Spleen (tissue), 11 donors: Measurements from ENCODE around the gene IGFL1. TPM values are rescaled to one million over a fixed set of nuclear protein-coding genes. Genes with fewer than 3 reads are reported as not detected.
"Not testable (repeated sequence)": the region's sequence is repeated elsewhere in the genome, so short reads cannot be mapped to it uniquely, and the experiment has no call there.

Experiments
- DNase-seq: peaks from one replicate; pipeline ENCODE4 v3.0.0-alpha.2; 2020
- H3K27ac ChIP-seq, 8 donors: fragments of 200-600 bp; sonication (generic) in 7 of 8; 1 replicate in 4 of 8; 2 replicates in 4 of 8; pipeline versions ENCODE4 v1.5.0 to v1.8.0; 2016 to 2021; ENCODE audit warnings: inconsistent platforms in 4 of 8, mild to moderate bottlenecking in 4 of 8, moderate library complexity in 1 of 8
- H3K27me3 ChIP-seq, 7 donors: fragments of 200-600 bp; sonication (generic) in 6 of 7; replicated peaks in 1 of 7; 1 replicate in 4 of 7; 2 replicates in 3 of 7; pipeline versions ENCODE4 v1.5.0 to v1.8.0; 2016 to 2021; ENCODE audit warnings: inconsistent platforms in 3 of 7, mild to moderate bottlenecking in 1 of 7
- H3K36me3 ChIP-seq, 6 donors: fragments of 200-600 bp; sonication (generic) in 5 of 6; 1 replicate in 4 of 6; 2 replicates in 2 of 6; pipeline versions ENCODE4 v1.5.0 to v1.8.0; 2016 to 2021; ENCODE audit warnings: inconsistent platforms in 2 of 6
- H3K4me1 ChIP-seq, 6 donors: fragments of 200-600 bp; sonication (generic) in 5 of 6; 1 replicate in 3 of 6; 2 replicates in 3 of 6; pipeline versions ENCODE4 v1.5.0 to v1.8.0; 2016 to 2021; ENCODE audit warnings: inconsistent platforms in 3 of 6
- H3K4me3 ChIP-seq, 8 donors: fragments of 200-600 bp; sonication (generic) in 7 of 8; 1 replicate in 4 of 8; 2 replicates in 4 of 8; pipeline versions ENCODE4 v1.5.0 to v1.8.0; 2016 to 2021; ENCODE audit warnings: inconsistent platforms in 4 of 8, mild to moderate bottlenecking in 4 of 8, moderate library complexity in 2 of 8
- H3K9me3 ChIP-seq, 8 donors: fragments of 200-600 bp; sonication (generic) in 7 of 8; 1 replicate in 4 of 8; 2 replicates in 4 of 8; pipeline versions ENCODE4 v1.5.0 to v1.8.0; 2016 to 2021; ENCODE audit warnings: inconsistent platforms in 4 of 8
- CTCF ChIP-seq, 11 experiments: fragments of 200-600 bp in 7 of 11; fragments of 450-650 bp in 4 of 11; sonication (generic) in 4 of 11; IDR thresholded peaks in 8 of 11; conservative IDR thresholded peaks in 3 of 11; 1 replicate in 7 of 11; 2 replicates in 4 of 11; pipeline versions ENCODE4 v1.4.0 to v1.8.0; 2016 to 2021; ENCODE audit warnings: antibody characterized with exemption in 11 of 11, inconsistent platforms in 4 of 11, mild to moderate bottlenecking in 1 of 11
- POLR2A ChIP-seq, 3 donors: fragments of 450-650 bp; IDR thresholded peaks; one replicate each; pipeline ENCODE4 v1.5.1; 2017; ENCODE audit warnings: antibody characterized with exemption in 3 of 3, mild to moderate bottlenecking in 1 of 3
- POLR2AphosphoS5 ChIP-seq, 3 donors: sonication (generic); formaldehyde crosslinking; IDR thresholded peaks; one replicate each; pipeline ENCODE4 v1.5.1; 2017; ENCODE audit warnings: antibody characterized with exemption in 3 of 3
- WGBS, 5 donors: extraction: QIAGEN DNeasy Blood & Tissue Kit in 3 of 5; methylation state at CpG; one replicate each; pipeline versions ENCODE4 v1.1.5 to v1.1.7; 2013 to 2018; 5-methylcytosine and 5-hydroxymethylcytosine counted together
- intact Hi-C: fragments of 100-400 bp; cut with DNase I; formaldehyde crosslinking; loops from one replicate; pipeline ENCODE4 v1.15.0; 2023; ENCODE audit warnings: low total_unique reads
- polyA plus RNA-seq, 3 donors: library from polyadenylated mRNA; stranded (reverse); fragments of 200-250 nt; gene quantifications; one replicate each; pipeline ENCODE4 v1.2.1, GENCODE V29; 2013
- total RNA-seq, 7 donors: library from RNA; depleted of rRNA in 3 of 7; stranded (reverse); fragments of >200 nt in 3 of 7; fragmentation: NEBNext Ultra II Directional in 4 of 7; extraction: Animal tissue kit (Norgen Biotek cat#: 25700) in 4 of 7; gene quantifications; one replicate each; pipeline versions ENCODE4 v1.1.0 to v1.2.1, GENCODE V29; 2016 to 2021
- donor health status: healthy with polysubstance abuse.
- donor health status: DM: no; HTN: no; CAD: no; lungs with moderate emphysema.
- donor health status: DM: no; HTN: no; CAD: no.
- donor health status: Bipolar disorder and iron deficiency.
- donor health status: healthy.
- donor health status: DM: no; HTN: no; CAD: no.
- donor health status: DM: yes; HTN: yes; CAD: no.

Gene IGFL1
- total and polyA plus RNA-seq, 10 donors, result not detected

GRCh38 chr19:46191356-46191755 is 38.2 kb upstream of the IGFL1 start:
- Histone ChIP-seq H3K9me3 (no peaks in the 10 kb centered on the region), H3K36me3 (no peaks in the 10 kb centered on the region), H3K4me1 (peaks cover 0 to 14% (median 0%) of the 10 kb centered on the region in 6 donors), H3K4me3 (no peak overlapping the region), H3K27ac (no peak overlapping the region), H3K27me3 (peaks cover 0 to 80% (median 8%) of the 10 kb centered on the region in 7 donors)
- DNase-seq, result no peak
- TF ChIP-seq POLR2AphosphoS5 (IDR thresholded peaks at IDR 0.05), result no peak
- TF ChIP-seq POLR2A (IDR thresholded peaks at IDR 0.05), result no peak
- TF ChIP-seq CTCF (IDR thresholded peaks at IDR 0.05 in 8 of 11, conservative IDR thresholded peaks at IDR 0.05 in 3 of 11), result no peak
- WGBS, 5 donors, result 69 to 81% (median 75%) methylated on average over 4 of the region's 4 CpGs
- intact Hi-C loops, result loop anchor here (5.0 kb wide), 1 partner anchor 109 kb away; no protein-coding TSS in a partner anchor

GRCh38 chr19:46191972-46192371 is 37.6 kb upstream of the IGFL1 start:
- TF ChIP-seq CTCF (IDR thresholded peaks at IDR 0.05 in 8 of 11, conservative IDR thresholded peaks at IDR 0.05 in 3 of 11), result no peak
- TF ChIP-seq POLR2AphosphoS5 (IDR thresholded peaks at IDR 0.05), result no peak
- TF ChIP-seq POLR2A (IDR thresholded peaks at IDR 0.05), result no peak
- Histone ChIP-seq H3K27ac (no peak overlapping the region), H3K27me3 (peaks cover 0 to 86% (median 14%) of the 10 kb centered on the region in 7 donors), H3K9me3 (no peaks in the 10 kb centered on the region), H3K4me1 (peaks cover 0 to 14% (median 0%) of the 10 kb centered on the region in 6 donors), H3K36me3 (no peaks in the 10 kb centered on the region), H3K4me3 (no peak overlapping the region)
- WGBS, 5 donors, result 33 to 61% (median 40%) methylated on average over 3 of the region's 3 CpGs
- no peak for DNase-seq
- intact Hi-C loops, result loop anchor here (5.0 kb wide), 1 partner anchor 110 kb away; no protein-coding TSS in a partner anchor

- not testable (repeated sequence) for DNase-seq, H3K9me3 ChIP-seq, H3K4me3 ChIP-seq, H3K36me3 ChIP-seq
- Histone ChIP-seq H3K4me1 (peaks cover 0 to 14% (median 0%) of the 10 kb centered on the region in 6 donors), H3K27ac (peak overlapping the region in 3 of 8 donors; percentile 4 to 67 (median 64)), H3K27me3 (peaks cover 0 to 93% (median 15%) of the 10 kb centered on the region in 7 donors)
- WGBS, 5 donors, result 63 to 86% (median 67%) methylated on average over 5 of the region's 5 CpGs
- intact Hi-C loops, result loop anchor here (5.0 kb wide), 1 partner anchor 110 kb away; no protein-coding TSS in a partner anchor
These were observed 36.9 kb upstream of the IGFL1 start for GRCh38 chr19:46192626-46192991.

GRCh38 chr19:46192992-46193650 is 36.4 kb upstream of the IGFL1 start:
- peaks cover 0 to 14% (median 0%) of the 10 kb centered on the region in 6 donors for H3K4me1 ChIP-seq
- TF ChIP-seq POLR2A (IDR thresholded peaks at IDR 0.05), result no peak
- no peak for TF ChIP-seq POLR2AphosphoS5 (IDR thresholded peaks at IDR 0.05)
- no peak for TF ChIP-seq CTCF (IDR thresholded peaks at IDR 0.05 in 8 of 11, conservative IDR thresholded peaks at IDR 0.05 in 3 of 11)
- H3K4me3 ChIP-seq, result no peak overlapping the region
- H3K36me3 ChIP-seq, result no peaks in the 10 kb centered on the region
- intact Hi-C loops, result loop anchor here (5.0 kb wide), 1 partner anchor 111 kb away; no protein-coding TSS in a partner anchor
- peaks cover 0 to 93% (median 15%) of the 10 kb centered on the region in 7 donors for H3K27me3 ChIP-seq
- no peak for DNase-seq
- H3K27ac ChIP-seq, result peak overlapping the region in 3 of 8 donors; percentile 4 to 67 (median 64)
- no peaks in the 10 kb centered on the region for H3K9me3 ChIP-seq
- 33 to 80% (median 54%) methylated on average over 11 of the region's 11 CpGs for WGBS, 5 donors
